Measurements from ENCODE around the gene PHACTR1.
"Not testable (repeated sequence)": the region's sequence is repeated elsewhere in the genome, so short reads cannot be mapped to it uniquely, and the experiment has no call there.

PHACTR1 gene

DNA sequence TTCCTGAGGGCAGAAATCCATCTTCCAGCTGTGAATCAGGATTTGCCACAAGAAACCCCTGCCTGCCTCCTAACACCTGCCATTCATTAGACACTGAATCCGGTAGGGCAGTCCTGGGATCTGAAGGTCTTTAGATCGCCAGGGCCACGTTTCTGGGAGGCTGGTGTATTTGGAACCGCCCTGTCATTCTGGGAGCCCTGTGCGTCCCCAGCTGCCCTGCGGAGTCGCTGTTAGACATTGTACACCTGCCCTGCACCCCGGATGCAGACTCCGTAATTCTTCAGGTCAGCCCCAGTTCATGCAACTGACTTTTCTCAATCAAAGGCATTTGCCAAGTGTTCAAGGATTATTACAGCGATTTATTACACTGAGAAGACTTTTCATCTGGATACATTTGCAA lies 418.6 kb downstream of the PHACTR1 start:
- DNase-seq (ENCODE audit: low read depth in 2 of 2, low spot score in 1 of 2), result no peak

DNA sequence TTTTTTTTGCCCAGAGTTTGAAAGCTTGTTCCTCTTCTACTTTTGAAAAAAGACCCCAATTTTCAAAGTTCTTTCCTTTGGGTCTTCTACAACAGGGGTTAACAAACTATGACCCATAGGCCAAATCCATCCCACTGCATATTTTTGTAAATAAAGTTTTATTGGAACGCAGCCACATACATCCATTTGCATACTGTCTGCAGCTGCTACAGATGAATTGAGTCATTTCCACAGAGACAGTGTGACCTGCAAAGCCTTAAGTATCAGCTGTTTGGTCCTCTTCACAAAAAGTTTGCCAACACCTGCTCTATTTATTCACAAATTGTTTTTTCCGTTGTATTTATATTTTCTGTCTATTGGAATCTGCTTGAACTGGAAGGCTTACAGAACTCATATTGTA lies 422.6 kb downstream of the PHACTR1 start:
- no peak for DNase-seq (ENCODE audit: low read depth in 2 of 2, low spot score in 1 of 2)

DNA sequence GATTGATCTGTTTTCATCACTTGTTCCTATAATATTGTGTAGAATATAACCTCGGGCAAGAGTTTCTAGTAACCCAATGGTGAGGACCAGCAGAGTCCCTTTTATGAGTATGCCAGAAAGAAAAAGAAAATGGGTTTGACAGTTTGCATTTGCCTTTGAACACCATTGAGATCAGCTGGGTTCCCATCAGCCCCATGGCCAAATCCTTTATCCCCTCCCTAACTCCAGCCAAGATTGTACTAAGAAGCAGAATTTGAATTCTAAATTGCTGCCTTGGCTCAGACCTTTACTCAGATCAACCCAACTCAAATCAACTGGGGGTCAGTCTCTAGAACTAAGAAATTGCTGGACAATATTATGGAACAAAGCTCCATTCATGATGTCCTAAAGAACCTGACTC lies 424.4 kb downstream of the PHACTR1 start:
- no peak for DNase-seq (ENCODE audit: low read depth in 2 of 2, low spot score in 1 of 2)

DNA sequence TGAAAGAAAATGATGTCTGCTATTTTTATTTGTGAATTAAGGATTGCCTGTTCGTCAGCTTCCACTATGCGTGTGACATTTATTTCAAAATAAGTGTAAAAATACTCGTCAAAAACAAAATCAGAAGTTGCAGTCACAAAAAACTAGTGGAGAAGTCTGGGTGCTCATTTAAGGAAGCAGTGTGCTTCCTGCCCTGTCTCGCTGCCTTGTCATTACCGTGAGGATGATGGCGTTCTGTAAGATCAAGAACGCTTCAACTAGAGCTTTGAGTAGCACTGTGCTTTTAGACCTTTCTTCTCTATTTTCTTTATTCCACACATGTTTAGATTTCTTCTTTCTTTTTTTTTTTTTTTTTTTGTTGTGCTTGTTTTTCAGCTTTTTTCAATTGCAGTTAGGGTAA lies 424.8 kb downstream of the PHACTR1 start:
- no peak for DNase-seq (ENCODE audit: low read depth in 2 of 2, low spot score in 1 of 2)

DNA sequence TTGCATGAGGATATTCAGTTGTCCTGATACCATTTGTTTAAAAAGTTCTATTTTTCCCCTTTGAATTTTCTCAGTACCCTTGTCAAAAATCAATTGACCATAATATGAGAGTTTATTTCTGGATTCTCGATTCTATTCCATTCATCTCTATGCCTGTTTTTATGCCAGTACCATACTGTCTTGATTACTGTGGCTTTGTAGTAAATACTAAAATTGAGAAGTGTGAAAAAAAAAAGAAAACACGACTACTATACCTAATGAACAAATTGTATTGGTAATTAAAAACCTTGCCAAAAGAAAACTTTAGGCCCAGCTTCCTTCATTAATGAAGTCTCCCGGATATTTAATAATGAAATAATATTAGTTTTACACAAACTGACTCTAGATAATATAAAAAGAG lies 426.0 kb downstream of the PHACTR1 start:
- no peak for DNase-seq (ENCODE audit: low read depth in 2 of 2, low spot score in 1 of 2)

DNA sequence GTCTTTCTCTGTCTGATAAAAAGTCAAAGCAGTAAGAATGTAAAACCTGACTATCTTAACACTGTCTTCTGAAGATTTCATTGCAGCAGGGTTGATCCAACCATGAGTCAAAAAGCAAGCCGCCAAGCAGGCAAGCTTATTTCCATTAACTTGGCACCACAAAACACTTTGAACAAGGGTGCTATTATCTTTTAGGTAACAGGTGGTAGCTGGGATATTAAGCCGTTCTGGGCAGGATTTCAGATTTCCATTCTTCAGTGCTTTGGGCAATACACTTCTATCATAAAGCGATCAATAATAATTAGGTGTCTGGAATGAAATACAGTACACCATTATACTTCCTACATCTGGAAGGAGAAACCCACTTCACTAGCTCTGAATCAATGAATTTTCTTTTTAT lies 429.9 kb downstream of the PHACTR1 start:
- DNase-seq (ENCODE audit: low read depth in 2 of 2, low spot score in 1 of 2), result no peak

DNA sequence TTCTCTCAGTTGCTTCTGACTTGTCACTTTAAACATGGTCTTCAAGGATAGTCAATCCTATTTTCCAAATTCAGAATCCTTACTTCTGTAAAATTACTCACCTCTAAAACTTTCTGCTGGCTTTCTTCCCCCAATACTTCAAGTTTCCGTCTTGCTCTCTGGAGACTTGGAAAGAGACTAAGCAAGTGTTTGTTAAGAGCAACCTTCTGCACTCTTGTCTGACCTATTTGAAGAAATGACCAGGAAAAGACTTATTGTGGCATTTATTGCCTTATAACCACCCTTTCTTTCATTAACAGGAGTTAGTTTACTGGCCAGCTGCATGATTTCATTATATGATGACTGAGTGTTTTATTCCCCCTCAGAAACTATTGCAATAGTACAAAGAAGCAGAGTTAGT lies 430.8 kb downstream of the PHACTR1 start:
- DNase-seq (ENCODE audit: low read depth in 2 of 2, low spot score in 1 of 2), result no peak

DNA sequence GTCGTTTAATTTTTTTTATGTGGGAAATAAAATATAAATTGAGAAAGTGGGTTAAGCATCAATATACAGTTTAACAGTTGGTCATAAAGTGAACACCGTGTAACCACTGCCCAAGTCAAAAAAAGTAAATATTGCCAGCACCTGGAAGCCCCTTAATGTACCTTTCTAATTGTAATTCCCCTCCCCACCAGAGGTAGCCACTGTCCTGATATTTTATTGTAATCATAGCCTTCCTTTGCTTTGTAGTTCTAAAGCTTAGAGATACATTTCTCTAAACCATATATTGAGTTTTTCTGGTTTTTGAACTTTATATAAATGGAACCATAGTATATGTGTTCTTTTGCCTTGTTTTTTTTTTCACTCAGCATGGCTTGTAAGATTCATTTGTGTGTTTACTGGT lies 431.2 kb downstream of the PHACTR1 start:
- DNase-seq (ENCODE audit: low read depth in 2 of 2, low spot score in 1 of 2), result no peak

DNA sequence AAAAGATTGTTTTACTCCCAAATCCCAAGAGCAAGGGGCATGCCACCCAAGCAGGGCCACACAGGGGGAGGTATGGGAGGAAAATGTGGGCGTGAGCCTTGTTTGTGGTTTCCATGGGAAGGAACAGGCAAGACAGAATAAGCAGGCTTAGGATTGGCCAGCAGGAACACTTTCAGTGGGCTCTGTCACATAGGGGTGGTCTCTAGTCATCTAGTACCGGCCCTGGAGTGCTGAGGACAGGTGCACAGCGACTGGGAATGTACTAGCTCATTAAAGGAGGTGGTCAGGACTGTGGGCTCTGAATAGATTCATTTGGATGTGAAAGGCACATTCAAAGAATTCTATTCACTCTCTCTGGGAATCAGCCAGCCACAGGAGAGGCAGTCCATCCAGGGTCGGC lies 436.2 kb downstream of the PHACTR1 start:
- no peak for DNase-seq (ENCODE audit: low read depth in 2 of 2, low spot score in 1 of 2)

DNA sequence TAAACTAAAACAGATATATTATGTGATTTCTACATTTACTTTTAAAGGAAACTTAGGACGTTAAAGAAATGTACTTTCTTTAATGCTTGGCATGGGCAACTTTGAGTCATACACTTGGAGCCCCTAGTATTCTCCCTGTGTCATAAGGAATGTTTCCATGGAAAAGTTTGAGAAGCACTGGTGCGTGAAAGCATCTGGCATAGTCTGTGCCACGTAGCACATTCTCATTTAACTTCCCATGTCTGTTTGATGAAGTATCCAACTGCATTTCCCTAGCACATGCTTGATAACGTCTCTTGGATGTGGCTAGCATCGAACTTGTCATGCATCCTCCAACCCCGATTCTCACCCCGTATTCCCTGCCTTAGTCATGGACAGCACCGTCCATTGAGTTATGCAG lies 439.8 kb downstream of the PHACTR1 start:
- DNase-seq (ENCODE audit: low read depth in 2 of 2, low spot score in 1 of 2), result no peak

DNA sequence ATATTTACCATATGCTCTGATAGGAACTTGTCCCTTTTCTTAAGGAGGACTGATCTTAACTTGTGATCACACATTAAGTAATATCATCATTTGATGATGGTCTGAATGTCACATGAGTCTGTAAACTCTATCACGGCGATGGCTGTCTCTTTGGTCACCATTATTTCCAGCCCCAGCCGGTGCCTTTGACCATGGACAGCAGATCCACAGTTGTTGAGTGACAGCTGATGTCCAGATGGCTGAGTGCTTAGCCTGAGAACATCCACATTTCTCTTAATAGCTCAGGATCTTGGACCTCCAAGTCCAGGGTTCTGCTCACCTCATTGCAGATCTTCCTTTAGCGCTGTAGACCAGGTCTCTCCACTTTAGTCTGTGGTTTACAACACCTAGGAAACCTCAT lies 440.7 kb downstream of the PHACTR1 start:
- DNase-seq (ENCODE audit: low read depth in 2 of 2, low spot score in 1 of 2), result no peak

DNA sequence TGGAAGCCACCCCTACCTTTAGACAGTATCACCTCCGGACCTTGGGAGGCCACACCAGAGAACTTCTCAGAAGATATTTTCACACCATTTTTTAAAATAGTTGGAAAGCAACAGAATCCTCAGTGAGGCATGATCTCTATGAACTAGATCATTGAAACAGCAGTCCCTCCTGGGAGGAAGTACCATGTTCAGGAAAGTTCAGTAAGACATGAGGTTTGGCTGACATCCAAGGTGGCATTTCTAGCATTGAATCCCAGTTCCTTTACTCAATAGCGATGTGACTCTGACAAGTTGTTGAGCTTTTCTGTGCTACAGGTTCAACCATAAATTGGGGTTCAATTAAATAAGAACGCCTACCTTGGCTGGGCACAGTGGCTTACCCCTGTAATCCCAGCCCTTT lies 442.7 kb downstream of the PHACTR1 start:
- DNase-seq (ENCODE audit: low read depth in 2 of 2, low spot score in 1 of 2), result no peak

DNA sequence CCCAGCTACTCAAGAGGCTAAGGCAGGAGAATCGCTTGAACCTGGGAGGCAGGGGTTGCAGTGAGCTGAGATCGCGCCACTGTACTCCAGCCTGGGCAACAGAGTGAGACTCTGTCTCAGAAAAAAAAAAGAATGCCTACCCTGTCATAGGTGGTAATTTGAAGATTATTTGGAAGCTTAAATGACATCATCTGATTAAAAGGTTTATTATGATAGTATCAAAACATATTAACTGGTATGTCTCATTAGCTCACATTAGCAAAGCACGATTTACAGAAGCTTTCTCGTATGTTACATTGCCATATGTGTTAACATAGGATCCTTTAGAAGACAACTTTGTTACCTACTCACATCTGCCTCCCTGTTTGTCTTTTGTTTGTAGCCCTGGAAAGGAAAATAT lies 443.3 kb downstream of the PHACTR1 start:
- not testable (repeated sequence) for DNase-seq (ENCODE audit: low read depth in 2 of 2, low spot score in 1 of 2)

DNA sequence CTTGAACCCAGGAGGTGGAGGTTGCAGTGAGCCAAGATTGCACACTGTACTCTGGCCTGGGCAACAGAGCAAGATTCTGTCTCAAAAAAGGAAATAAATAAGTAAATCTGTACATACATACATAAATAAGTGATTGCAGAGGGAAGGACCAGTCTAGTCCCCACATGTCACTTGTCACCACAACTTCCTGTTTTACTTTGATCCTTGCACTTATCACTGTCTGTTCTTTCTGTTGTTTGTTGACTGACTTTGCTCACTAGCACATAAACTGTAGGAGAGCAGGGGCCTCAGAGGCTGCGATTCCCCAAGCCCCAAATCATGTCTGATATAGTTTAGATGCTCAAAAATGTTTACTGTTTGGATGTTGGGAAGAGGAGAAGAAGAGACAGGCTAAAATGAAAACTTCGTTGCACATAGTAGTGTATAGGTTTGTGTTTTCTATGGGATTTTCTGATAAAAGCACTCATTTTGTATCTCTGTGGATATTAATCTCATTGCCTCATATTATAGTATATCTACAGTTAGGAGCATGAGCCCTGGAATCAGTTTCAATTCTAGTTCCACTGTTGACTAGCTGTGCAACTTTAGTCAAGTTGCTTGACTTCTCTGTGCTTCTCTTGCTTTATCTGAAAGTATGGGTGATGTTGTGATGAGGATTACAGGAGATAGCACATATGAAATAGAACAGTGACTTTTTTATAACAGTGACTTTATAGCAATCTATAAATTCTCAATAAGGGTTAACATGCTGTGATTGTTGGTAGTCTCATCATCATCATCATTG lies 446.8 kb downstream of the PHACTR1 start:
- no peak for DNase-seq (ENCODE audit: low read depth in 2 of 2, low spot score in 1 of 2)

DNA sequence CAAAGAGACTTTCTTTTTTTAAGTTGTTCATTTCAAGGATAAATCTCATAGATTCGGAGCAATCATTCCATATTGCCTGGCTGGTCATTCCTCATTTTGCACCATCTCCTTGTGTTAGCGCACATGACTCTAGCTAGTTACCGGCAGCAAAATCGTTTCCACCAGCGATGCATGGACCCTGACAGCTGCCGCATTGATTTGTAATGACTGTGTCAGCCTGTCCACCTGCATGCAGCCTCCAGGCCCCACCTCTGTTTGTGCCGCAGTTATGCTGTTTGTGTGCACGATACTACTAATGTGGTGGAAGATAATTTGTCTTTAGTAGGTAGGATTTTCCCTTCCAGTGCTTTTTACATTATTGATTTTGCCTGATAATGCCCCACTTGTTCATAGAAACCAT lies 447.7 kb downstream of the PHACTR1 start:
- DNase-seq (ENCODE audit: low read depth in 2 of 2, low spot score in 1 of 2), result no peak

DNA sequence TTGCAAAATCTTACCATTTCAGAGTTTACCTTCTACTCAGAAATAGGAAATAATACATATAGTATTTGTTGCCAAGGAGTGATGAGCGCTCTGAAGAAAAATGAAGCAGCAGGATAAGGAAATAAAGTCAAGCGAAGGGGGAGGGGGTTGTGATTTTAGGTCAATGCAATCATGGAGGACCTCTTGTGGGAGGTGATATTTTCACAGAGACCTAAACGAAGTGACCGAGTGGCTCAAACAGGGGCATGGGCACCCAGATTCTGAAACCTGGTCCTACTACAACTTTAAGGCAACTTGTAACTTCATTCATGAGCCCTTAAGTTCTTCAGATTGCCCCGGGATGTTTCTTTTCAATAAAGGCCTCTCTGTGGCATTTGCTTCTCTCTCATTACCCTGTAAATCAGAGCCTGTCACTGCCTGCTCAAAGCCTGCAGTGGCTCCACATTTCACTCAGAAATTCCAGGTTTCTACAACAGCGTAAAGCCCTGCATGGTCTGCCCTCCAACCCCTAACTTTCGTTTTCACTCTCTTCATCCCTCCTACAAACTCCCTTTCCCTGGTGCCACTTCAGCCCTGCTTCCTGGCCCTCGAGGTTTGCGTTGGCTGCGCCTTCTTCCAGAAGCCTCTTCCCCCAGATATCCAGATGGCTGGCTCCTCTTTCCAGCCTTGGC lies 449.1 kb downstream of the PHACTR1 start:
- no peak for DNase-seq (ENCODE audit: low read depth in 2 of 2, low spot score in 1 of 2)

DNA sequence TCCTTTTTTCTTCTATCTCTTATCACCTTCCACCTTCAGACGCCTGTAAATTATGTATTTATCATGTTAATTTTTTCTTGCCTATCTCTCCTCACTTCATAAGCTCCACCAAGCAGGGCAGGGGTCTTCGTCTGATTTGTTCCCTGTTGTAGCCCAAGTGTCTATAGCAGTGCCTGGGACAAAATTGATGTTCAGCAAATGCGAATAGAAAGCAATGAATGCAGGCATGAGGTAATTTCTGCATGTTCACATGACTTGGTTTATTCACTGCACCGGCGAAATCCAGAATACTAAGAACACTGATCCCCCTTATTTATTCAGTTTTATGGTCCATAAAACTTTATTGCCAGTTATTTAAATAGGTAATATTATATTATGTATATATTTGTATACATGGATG lies 449.7 kb downstream of the PHACTR1 start:
- no peak for DNase-seq (ENCODE audit: low read depth in 2 of 2, low spot score in 1 of 2)

DNA sequence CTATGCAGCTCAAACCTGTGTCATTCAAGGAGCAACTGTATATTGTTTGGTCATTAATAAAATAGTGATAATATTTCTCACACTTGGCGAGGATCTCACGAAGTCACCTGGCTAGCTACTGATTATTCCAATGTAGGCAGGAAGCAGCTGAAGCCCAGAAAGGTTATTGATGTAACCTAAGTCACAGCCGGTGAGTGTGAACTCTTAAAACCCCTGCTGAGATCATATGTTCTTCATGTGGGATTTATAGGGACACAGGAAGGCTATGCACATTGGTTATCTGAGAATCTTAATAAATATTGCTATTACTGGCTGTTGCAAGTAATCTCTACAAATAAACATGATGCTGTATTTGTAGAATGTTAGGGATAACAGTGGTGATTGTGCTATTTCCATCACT lies 450.3 kb downstream of the PHACTR1 start:
- DNase-seq (ENCODE audit: low read depth in 2 of 2, low spot score in 1 of 2), result no peak

DNA sequence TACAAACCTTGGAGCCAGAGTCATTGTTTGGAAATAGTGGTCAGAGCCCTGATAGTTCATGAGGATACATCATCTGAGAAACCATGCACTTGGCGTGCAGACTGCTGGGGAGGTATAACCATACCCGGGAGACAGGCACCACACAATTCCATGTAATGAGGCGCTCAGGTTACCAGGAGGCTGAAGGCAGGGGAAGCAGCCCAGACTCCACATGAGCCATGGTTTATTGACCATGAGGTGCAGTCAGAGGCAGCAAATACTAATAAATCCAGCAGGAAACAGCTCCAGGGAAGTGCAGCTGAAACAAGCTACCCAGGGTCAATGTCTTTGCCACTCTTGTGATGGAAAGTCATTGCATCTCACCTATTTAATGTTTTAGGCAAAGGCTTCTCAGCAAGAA lies 455.7 kb downstream of the PHACTR1 start:
- DNase-seq (ENCODE audit: low read depth in 2 of 2, low spot score in 1 of 2), result no peak

DNA sequence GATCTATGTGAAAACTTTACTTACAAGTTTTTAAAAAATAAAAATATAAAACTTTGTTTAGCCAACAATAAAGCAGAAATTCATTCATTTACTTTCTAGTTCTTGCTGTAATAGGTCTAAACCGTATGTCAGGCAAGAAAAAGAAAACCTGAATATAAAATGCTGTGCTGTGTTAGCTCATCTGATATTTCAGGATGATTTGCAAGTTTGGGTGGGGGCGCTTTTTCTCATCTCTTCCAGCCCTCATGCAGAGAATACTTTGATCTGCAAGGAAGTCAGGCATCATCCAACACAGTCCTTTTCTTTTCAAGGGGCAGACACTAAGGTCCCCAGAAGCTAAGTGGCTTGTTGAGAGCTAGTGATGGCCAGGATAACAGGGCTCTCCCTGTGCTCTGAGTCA lies 458.5 kb downstream of the PHACTR1 start:
- no peak for DNase-seq (ENCODE audit: low read depth in 2 of 2, low spot score in 1 of 2)

DNA sequence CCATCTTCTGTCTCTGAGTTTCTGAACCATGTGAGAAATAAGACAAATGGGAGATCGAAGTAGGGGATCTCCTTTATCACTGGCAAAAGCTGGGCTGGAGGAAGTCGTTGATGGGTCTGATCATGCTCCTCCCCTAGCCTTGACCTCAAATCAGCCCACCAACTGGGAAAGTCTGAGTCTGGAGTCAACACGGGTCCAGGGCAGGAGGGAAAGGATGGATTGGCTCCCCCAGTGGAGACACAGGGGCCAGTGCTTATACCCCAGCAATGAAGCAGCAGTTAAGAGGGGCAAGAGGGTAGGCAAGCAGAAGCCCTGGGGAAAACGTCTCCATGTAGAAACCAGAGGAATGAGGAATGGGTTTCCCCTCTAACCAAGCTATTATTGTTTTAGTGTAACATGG lies 459.2 kb downstream of the PHACTR1 start:
- DNase-seq (ENCODE audit: low read depth in 2 of 2, low spot score in 1 of 2), result no peak

DNA sequence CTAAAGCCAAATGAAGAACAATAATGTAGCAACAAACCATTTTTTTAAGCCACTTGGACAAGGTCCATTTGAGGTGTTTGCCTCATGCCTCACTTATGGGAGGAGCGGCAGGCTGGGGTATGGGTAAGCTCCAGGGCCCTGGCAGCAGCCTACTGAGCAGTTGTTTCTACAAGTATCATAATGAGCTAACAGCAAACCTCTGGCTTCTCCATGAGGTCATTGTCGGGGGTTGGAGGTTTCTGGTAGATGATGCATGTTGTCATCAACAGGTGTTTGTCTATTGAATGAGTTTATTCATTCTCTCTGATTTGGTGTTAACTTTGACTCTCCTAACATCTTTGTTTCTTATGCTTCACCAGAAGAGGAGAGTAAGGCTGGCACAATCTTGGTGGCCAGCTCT lies 461.1 kb downstream of the PHACTR1 start:
- no peak for DNase-seq (ENCODE audit: low read depth in 2 of 2, low spot score in 1 of 2)

DNA sequence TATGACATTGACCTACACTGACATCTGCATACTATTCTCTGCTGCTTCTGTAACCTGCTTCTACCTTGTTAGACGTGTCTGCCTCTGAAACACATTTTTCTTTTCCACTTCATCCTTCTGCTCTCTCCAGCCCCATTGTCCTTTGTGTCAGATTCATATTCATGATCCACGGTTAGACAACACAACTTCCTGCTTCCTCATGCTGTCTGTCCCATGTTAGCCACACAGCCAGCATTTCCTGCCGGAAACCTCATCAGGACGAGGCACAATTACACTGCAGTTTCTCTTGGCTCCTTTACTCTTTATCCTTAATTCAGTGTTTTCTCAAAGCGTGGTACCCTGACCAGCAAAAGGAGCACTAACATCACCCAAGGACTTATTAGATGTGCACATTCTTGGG lies 461.5 kb downstream of the PHACTR1 start:
- DNase-seq (ENCODE audit: low read depth in 2 of 2, low spot score in 1 of 2), result no peak
